ENCODE data around the gene ANKFY1.
"Not testable (repeated sequence)": the region's sequence is repeated elsewhere in the genome, so short reads cannot be mapped to it uniquely, and the experiment has no call there.

The ANKFY1 gene

GRCh38 chr17:4215882-4216570, 47.8 kb downstream of the ANKFY1 start:
- H3K4me3 ChIP-seq (ENCODE audit: low read length): no peak overlapping the region
- TF ChIP-seq ZNF274 (IDR thresholded peaks at IDR 0.05; ENCODE audit: low read depth, low read length): no peak

- no peak overlapping the region for H3K4me3 ChIP-seq (ENCODE audit: low read length)
- TF ChIP-seq ZNF274 (IDR thresholded peaks at IDR 0.05; ENCODE audit: low read depth, low read length): no peak
These were observed 49.6 kb downstream of the ANKFY1 start for GRCh38 chr17:4214157-4214556.

- no peak for TF ChIP-seq ZNF274 (IDR thresholded peaks at IDR 0.05; ENCODE audit: low read depth, low read length)
- H3K4me3 ChIP-seq (ENCODE audit: low read length): no peak overlapping the region
These were observed 54.2 kb downstream of the ANKFY1 start for GRCh38 chr17:4209611-4210010.

DNA sequence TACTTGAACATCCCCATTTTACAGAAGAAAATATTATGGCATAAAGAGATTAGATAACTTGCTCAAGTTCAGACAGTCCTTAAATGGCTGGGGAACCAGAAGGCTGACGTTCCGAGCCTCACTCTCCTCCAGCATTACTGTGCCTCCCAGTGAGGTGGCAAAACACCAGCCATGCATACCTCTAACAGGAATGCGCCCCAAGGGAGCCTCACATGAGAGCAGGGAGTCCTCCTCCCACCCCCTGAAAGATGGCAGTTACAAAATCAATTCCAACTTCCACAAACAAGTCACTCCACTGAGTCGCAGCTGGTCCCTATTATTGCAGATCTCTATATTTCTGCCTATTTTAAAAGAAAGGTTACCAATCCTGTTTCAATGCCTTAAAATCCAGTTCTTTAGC, 55.5 kb downstream of the ANKFY1 start:
- H3K4me3 ChIP-seq (ENCODE audit: low read length): no peak overlapping the region
- no peak for TF ChIP-seq ZNF274 (IDR thresholded peaks at IDR 0.05; ENCODE audit: low read depth, low read length)

DNA sequence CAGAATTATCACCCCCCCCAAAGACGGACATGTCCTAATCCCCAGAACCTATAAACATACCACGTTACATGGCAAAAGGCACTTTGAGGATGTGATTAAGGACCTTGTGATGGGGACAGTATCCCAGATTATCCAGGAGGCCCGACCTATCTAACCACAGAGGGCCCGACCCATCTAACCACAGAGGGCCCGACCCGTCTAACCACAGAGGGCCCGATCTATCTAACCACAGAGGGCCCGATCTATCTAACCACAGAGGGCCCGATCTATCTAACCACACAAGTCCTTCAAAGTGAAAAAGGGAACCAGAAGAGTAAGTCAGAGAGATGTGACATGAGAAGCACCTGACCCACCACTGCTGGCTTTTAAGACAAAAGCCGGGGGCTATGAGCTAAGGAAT, 56.8 kb downstream of the ANKFY1 start:
- no peak for TF ChIP-seq ZNF274 (IDR thresholded peaks at IDR 0.05; ENCODE audit: low read depth, low read length)
- H3K4me3 ChIP-seq (ENCODE audit: low read length): no peak overlapping the region

GRCh38 chr17:4205917-4206316, 57.9 kb downstream of the ANKFY1 start:
- H3K4me3 ChIP-seq (ENCODE audit: low read length): no peak overlapping the region
- no peak for TF ChIP-seq ZNF274 (IDR thresholded peaks at IDR 0.05; ENCODE audit: low read depth, low read length)

GRCh38 chr17:4204710-4205173, 59.0 kb downstream of the ANKFY1 start:
- no peak overlapping the region for H3K4me3 ChIP-seq (ENCODE audit: low read length)
- no peak for TF ChIP-seq ZNF274 (IDR thresholded peaks at IDR 0.05; ENCODE audit: low read depth, low read length)

DNA sequence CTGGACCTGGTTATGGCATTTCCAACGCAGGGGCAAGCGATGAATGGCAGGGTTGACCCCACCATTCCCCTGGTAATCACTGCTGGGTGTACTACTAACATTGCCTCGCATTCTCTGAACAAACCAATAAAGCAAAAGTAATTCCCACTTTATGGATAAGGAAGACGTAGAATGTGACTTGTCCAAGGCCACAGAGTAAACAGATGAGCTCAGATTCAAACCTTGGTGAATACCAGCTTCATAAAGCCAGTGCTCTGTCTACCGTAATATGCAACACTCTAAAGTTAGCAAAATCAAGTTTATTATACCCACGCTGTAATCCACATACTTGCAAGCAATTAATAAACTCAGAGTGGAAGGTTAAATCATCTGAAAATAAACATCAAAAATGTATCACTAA, 59.6 kb downstream of the ANKFY1 start:
- TF ChIP-seq ZNF274 (IDR thresholded peaks at IDR 0.05; ENCODE audit: low read depth, low read length): no peak

GRCh38 chr17:4201226-4201625, 62.6 kb downstream of the ANKFY1 start:
- H3K4me3 ChIP-seq (ENCODE audit: low read length): no peak overlapping the region
- TF ChIP-seq ZNF274 (IDR thresholded peaks at IDR 0.05; ENCODE audit: low read depth, low read length): no peak

More for the DNA sequence above, 59.6 kb downstream of the ANKFY1 start:
- H3K4me3 ChIP-seq (ENCODE audit: low read length): no peak overlapping the region

DNA sequence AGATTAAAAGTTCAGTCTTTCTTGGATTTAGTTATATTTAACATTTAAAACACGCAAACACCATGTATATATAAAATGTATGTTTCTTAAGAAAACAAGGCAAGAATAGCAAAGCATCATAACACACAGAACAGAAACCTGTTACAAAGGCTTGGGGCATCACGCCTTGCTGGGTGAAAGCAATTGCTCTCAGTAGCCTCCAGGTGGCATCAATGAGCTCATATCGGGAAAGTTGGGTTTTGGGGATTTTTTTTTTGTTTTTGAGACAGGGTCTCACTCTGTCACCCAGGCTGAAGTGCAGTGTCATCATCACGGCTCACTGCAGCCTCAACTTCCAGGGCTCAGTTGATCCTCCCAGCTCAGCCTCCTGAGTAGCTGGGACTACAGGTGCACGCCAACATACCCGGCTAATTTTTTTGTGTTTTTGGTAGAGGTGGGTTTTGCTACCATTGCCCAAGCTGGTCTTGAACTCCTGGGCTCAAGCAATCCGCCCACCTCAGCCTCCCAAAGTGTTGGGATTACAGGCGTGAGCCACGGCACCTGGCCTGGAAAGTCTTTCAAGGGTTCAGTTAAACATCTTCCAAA, 63.9 kb downstream of the ANKFY1 start:
- no peak overlapping the region for H3K4me3 ChIP-seq (ENCODE audit: low read length)
- TF ChIP-seq ZNF274 (IDR thresholded peaks at IDR 0.05; ENCODE audit: low read depth, low read length): no peak

GRCh38 chr17:4198995-4199394, 64.8 kb downstream of the ANKFY1 start:
- no peak for TF ChIP-seq ZNF274 (IDR thresholded peaks at IDR 0.05; ENCODE audit: low read depth, low read length)
- no peak overlapping the region for H3K4me3 ChIP-seq (ENCODE audit: low read length)

GRCh38 chr17:4195306-4195705, 68.5 kb downstream of the ANKFY1 start:
- no peak overlapping the region for H3K4me3 ChIP-seq (ENCODE audit: low read length)
- no peak for TF ChIP-seq ZNF274 (IDR thresholded peaks at IDR 0.05; ENCODE audit: low read depth, low read length)

- no peak for TF ChIP-seq ZNF274 (IDR thresholded peaks at IDR 0.05; ENCODE audit: low read depth, low read length)
- no peak overlapping the region for H3K4me3 ChIP-seq (ENCODE audit: low read length)
These were observed 69.0 kb downstream of the ANKFY1 start for GRCh38 chr17:4194796-4195195.

GRCh38 chr17:4190791-4191190, 73.0 kb downstream of the ANKFY1 start:
- not testable (repeated sequence) for H3K4me3 ChIP-seq (ENCODE audit: low read length)

DNA sequence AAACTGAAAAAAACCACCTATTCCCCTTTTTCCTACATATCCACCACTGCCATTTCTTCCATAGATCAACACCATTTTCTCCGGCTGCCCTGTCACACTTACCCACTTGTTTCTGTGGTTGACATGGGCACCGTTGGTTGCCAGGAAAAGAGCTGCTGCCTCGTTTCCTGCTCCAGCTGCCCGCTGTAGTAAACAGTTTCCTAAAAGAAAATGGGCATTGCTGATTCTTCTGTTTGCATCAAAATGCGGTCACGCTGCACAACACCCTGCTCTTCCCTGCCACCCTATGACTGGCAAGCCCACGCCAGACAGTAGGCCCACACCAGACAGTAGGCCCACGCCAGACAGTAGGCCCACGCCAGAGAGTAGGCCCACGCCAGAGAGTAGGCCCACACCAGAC, 74.5 kb downstream of the ANKFY1 start:
- TF ChIP-seq ZNF274 (IDR thresholded peaks at IDR 0.05; ENCODE audit: low read depth, low read length): no peak
- H3K4me3 ChIP-seq (ENCODE audit: low read length): no peak overlapping the region

DNA sequence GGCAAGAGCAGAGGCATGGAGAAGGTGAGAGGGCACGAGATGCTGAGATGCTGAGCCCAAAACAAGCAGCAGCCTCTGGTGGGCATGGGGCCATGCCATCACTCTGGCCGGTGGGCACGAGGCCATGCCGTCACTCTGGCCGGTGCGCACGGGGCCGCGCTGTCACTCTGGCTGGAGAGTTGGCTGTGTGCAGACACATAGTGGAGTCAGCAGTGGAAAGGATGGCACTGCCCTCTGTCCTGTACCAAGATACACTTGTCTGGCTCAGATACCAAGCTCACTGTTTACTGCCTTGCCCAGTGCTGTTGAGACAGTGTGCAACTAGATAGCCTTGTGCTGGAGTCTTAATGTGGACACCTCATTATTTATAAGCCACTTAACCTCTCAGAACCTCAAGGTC, 75.7 kb downstream of the ANKFY1 start:
- TF ChIP-seq ZNF274 (IDR thresholded peaks at IDR 0.05; ENCODE audit: low read depth, low read length): no peak
- H3K4me3 ChIP-seq (ENCODE audit: low read length): no peak overlapping the region
